GM21423 (cell line): ENCODE measurements around the gene COQ4.
"Not testable (repeated sequence)": the region's sequence is repeated elsewhere in the genome, so short reads cannot be mapped to it uniquely, and the experiment has no call there.

Experiments
- ATAC-seq: cut with Tn5 transposase; IDR thresholded peaks from one replicate; pipeline ENCODE4 v1.9.1; 2021; ENCODE audit warnings: mild to moderate bottlenecking, moderate library complexity; ENCODE audit not compliant: unreplicated experiment

Gene COQ4

GRCh38 chr9:128298535-128299482 is 23.8 kb upstream of the COQ4 start:
- ATAC-seq: no peak

DNA sequence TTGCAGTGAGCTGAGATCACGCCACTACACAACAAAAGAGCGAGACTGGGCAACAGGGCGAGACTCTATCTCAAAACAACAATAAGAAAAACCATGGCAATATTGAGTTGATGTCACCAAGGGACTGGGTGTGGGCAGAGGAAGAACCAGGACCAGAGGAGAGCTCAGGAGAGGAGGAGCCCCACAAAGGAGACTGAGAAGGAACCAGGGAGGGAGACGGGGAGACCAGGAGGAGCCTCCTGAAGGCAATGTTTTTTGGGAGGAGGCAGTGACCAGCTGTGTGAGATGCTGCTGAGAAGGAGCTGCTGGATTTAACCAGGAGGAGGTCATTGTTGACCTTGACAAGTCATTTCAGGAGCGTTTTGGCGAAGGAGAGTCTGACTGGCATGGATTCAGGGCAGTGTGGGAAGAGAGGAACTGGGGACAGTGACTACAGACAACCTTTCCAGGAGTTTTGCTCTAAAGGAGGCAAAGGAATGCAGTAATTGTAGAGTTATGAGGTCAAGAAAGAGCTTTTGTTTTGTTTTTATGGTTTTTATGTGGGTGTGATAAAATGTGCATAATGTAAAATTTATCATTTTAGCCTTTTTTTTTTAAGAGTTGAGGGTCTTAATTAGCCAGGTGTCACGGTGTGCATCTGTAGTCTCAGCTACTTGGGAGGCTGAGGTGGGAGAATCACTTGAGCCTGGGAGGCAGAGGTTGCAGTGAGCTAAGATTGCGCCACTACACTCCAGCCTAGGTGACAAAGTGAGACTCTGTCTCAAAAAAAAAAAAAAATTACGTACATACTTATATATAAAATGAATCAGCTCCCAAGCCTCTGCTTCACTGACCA is 18.3 kb upstream of the COQ4 start:
- no peak for ATAC-seq

GRCh38 chr9:128304971-128305288 is 17.7 kb upstream of the COQ4 start:
- ATAC-seq: no peak

GRCh38 chr9:128309551-128309950 is 13.1 kb upstream of the COQ4 start:
- no peak for ATAC-seq

- ATAC-seq: no peak
Measured at GRCh38 chr9:128310461-128310860, 12.2 kb upstream of the COQ4 start.

DNA sequence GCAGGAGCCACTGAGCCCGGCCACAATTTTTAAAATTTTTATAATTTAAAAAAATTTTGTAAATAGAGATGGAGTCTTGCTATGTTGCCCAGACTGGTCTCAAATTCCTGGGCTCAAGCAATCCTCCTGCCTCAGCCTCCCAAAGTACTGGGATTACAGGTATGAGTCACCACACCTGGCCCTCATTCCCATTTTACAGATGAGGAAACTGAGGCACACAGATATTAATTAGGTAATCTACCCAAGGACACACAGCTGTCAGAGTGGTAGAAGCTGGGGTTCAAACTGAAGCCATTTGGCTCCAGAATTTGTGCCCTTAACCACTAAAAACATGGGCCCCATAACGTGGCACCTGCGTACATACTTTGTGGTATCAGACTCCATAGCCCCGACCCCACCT is 7.9 kb upstream of the COQ4 start:
- ATAC-seq: no peak

DNA sequence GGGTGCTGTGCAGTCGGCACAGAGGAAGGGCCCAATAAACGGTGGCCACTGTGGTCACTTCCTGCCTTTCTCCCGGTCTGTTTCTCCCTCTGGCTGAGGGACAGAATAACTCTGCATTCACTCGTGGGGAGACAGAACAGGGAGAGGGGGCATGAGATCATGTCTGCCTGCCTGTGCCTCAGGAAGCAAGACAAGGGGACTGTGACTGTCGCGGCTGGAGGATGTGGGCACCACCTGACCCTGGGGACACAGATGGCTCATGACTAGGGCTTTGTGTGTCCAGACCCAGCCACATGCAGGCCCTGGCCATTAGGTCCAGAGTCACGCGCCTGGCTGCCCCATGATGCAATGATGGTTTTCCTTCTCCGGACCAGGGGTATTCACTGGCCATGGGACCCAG is 6.2 kb upstream of the COQ4 start:
- ATAC-seq: no peak

GRCh38 chr9:128317629-128318028 is 5.0 kb upstream of the COQ4 start:
- ATAC-seq: no peak

- ATAC-seq: no peak
Measured at GRCh38 chr9:128321343-128321742, 1.3 kb upstream of the COQ4 start.

- peak; percentile 15 for ATAC-seq
Measured at GRCh38 chr9:128321879-128322403, 698 bp upstream of the COQ4 start.

GRCh38 chr9:128323212-128323730 is 632 bp downstream of the COQ4 start:
- no peak for ATAC-seq

DNA sequence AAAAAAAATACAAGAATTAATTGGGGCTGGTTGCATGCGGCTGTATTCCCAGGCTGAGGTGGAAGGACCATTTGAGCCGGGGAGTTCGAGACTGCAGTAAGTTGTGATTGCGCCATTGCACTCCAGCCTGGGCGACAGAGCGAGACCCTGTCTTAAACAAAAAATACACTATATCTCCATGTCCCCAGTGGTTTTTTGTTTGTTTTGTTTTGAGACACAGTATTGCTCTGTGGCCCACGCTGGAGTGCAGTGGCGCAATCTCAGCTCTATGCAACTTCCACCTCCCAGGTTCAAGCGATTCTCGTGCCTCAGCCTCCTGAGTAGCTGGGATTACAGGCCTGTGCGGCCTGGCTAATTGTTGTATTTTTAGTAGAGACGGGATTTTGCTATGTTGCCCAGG is 1.2 kb downstream of the COQ4 start:
- ATAC-seq: no peak

- no peak for ATAC-seq
Measured at GRCh38 chr9:128324401-128324800, 1.8 kb downstream of the COQ4 start.

- no peak for ATAC-seq
Measured at GRCh38 chr9:128325629-128326028, 3.0 kb downstream of the COQ4 start.

DNA sequence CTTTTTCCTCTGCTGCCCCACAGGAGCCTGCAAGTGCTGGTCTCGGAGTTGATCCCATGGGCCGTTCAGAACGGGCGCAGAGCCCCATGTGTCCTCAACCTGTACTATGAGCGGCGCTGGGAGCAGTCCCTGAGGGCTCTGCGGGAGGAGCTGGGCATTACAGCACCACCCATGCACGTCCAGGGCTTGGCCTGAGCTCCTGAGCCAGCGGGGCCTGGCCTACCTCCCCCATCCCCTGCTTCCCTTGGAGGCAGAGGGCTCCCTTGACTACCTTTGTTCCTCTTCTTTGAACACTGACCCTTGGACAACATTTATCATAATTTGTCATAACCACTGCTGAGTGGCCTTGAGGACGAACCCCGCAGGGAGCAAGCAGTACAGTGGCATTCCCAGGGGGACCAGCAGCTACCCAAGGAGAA is 10.8 kb downstream of the COQ4 start:
- ATAC-seq: no peak

DNA sequence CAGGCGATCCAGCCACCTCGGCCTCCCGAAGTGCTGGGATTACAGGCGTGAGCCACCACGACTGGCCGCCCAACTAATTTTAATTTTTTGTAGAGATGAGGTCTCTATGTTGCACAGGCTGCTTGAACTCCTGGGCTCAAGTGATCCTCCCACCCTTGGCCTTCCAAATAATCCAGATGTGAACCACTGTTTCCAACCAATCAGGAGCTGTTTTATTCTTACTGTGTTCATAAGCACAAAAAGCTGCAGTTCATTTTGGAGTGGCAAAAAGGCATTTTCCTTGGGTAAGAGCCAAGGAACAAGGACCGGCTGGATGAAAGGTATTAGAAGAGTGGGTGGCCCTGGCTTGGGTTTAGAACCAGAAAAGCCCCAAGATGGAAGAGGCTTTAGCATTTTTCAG is 12.5 kb downstream of the COQ4 start:
- ATAC-seq: no peak

- no peak for ATAC-seq
Measured at GRCh38 chr9:128335914-128336313, 13.3 kb downstream of the COQ4 start.

GRCh38 chr9:128337936-128338335 is 15.3 kb downstream of the COQ4 start:
- no peak for ATAC-seq

DNA sequence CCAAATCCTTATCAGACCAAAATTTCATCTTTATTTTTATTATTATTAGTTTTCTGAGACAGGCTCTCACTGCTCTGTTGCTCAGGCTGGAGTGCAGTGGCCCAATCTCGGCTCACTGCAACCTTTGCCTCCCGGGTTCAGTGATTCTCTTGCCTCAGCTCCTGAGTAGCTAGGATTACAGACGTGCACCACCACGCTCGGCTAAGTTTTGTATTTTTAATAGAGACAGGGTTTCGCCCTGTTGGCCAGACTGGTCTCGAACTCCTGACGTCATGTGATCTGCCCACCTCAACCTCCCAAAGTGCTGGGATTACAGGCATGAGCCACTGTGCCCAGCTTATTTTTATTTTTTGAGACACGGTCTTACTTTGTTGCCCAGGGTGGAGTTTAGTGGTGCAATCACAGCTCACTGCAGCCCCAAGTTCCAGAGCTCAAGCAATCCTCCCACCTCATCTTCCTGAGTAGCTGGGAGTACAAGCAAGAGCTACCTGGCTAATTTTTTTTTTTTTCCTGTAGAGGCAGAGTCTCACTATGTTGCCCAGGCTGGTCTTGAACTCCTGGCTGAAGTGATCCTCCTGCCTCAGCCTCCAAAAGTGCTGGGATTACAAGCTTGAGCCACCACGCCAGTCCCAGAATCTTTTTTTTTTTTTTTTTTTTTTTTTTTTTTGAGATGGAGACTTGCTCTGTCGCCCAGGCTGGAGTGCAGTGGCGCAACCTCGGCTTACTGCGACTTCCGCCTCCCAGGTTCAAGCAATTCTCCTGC is 16.4 kb downstream of the COQ4 start:
- ATAC-seq: not testable (repeated sequence)

DNA sequence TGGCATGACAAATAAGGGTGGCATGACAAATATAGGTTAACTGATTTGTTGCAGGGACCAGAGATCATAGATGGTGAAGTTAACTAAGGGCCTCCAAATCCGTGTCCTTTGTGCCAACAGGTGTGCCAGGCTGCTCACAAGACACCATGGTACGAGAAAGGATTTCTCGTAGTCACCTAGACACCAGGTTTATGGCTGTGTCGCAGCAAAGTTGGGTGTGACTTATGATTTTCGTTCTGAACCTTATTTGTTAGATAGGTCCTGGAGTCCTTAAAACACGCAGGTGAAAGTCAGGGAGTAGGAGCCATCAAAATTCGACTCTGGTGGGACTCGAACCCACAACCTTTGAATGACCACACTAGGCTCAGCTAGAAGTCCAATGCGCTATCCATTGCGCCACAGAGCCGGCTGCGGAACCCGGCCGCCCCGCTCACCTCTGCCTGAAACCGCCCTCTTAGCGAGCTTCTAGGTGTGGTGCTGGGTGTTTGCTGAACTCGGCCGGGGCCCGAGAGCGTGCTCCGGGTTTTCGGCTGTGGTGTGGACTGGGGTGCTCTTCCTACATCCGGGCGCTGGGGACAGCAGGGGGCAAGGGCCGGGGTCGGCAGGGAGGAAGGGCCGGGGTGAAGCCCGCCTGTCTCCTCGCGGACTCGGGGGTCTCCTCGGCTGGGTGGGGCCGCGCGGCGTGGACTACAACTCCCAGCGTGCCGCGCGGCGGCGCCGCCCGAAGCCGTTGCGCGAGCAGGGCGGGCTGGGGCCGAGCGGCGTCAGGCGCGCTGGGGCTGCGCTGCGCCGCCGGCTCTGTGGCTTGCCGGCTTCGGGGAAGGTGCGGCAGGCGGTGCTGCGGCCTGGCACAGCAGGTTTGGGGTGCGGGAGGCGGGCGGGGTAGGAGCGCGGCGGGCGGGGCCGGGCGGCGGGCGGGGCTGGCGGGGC is 17.4 kb downstream of the COQ4 start, which contains the start of gene SLC27A4:
SLC27A4 (plus strand) TSS at position 767 of the 930 bp plus-strand sequence. CDS start 2,606 bp downstream, outside the sequence.
- ATAC-seq: peak; percentile 79
